ENCODE data around the gene EPAS1.

Gene EPAS1

DNA sequence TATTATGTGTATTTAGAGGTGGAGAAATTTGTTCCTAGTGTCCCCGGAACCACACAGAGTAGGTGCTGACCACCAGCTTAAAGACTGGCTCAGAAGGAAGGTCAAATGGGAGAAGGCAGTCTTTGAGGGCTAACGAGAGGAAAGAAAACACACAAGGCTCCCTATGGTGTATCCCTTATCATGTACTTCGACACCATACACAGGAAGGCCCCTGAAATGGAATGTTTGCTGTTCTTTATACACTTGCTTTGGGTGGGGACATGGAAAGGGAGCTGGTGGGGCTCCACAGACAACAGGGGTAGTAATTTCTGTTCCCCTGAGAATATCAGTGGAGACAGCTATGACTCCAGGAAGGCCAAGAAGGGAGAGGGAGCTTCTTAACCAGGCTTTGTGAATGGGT, 6.0 kb downstream of the EPAS1 start:
- no peak for DNase-seq

DNA sequence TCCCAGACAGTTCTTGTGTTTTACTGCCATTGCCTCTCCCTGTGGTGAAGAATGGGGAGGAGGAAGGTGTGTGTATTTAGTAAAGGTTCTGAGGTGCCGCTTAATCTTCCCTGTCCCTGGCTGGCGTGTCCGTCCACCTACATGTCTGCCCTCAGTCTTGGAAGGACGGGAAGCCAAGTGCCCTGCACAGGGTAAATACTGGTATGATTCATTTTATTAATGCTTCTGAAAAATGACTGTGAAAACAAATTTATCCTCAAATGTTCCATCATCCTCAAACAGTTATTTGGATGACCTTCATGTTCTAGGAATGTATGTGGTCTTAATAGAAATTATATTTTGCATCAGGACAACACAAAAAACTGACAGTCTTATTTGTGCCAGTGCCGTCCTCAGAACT, 6.6 kb downstream of the EPAS1 start:
- no peak for DNase-seq

DNA sequence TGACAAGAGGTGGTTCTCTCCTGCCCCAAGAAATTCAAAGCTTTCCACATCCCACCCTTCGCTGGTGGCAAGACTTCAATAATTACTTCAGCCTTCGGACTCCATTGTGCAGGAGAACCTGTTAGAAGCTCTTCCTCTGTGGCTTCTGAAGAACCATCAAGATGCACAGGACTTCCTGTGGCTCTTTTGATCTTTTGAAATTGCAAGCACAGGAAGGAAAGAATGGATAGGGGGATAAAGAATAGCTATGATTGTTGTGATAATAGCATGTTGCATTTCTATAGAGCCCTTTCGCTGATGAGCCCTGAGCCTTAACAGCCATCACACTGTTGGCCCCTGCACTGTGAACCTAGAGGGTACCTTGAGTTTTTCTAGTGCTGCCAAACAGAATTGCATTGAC, 7.4 kb downstream of the EPAS1 start:
- DNase-seq: no peak

DNA sequence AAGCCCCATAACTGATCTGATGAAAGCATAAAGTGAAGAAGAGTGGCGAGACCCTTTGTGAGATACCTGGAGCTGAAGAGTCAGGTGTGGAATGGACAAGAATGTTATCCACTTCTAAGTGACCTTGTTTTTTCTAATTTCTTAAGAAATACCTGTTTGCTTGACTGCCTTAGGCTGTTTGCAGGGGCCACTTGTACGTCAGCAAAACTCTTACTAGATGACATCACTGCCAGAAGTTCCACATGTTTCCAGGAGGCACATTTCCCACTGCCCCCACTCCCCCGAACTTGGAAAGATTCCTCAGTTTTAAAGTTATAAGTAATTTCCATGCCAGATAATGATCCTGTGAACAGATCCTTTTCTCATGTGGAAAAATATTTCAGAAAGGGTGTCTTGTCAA, 8.0 kb downstream of the EPAS1 start:
- no peak for DNase-seq

DNA sequence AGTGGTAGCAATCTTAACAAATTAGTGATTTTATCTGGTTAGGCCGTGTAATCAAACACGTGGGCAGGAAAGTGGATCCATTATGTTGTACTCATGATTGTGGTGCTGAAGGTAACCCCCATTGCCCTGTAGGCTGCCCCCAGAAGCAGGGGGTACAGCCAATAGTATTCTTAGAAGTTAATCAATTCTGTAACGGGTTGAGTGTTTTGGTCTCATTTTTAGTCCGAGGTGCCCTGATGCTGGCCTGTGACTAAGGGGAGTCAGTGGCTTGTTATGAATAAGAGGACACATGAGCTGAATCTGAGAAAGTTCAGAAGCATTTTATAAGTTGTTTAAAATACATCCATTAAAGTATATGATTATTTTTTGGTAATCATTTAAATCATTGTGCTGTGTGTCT, 8.6 kb downstream of the EPAS1 start:
- no peak for DNase-seq

DNA sequence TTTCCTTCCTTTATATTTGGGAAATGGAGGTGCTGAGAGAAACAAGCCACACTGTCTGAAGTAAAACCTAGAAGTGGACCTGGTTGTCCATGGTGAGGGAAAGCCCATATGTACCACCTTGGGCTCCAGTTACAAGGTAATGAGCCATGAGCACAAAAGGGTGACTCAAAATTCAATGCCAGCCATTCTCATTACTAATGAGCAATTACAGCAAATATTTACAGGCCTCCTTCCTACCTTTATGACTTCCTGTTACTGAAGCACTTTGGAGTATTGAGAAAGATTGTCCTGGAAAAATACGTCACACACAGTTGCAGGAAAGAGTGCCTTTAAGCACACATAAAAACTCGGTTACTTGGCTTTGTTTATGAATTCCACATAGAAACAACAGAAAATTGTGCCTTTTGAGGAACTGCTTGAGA, 9.1 kb downstream of the EPAS1 start:
- DNase-seq: no peak

DNA sequence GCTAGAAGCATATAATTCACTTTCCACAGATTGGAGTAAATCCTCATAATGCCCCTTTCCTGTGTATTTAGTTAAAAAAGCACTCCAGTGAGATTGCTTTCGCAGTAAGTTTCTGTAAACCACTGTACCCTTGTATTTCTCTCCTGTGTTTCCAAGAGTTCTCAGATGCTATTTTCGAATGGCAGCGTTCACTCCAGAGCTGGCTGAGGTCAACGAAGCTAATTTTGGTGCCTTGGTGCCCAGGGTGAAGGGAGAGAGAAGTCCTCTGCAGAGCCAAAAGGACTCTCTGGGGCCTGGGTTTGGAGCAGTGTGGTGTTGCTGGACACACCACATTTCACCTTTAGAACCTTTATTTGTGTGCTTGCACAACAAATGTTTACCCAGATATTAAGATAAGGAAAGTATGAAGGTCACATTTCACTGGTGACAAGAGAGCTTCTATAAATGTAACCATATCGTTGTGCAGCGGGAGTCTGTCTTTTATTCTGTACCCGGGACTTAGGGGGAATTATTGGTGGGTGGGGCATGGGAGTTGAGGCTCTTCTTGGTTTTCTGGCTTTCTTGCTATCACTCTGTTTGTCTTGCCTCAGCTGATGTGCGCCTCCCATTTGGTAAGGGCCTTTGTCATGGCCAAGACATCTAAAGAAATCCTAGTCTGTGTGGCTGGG, 9.9 kb downstream of the EPAS1 start:
- no peak for DNase-seq

DNA sequence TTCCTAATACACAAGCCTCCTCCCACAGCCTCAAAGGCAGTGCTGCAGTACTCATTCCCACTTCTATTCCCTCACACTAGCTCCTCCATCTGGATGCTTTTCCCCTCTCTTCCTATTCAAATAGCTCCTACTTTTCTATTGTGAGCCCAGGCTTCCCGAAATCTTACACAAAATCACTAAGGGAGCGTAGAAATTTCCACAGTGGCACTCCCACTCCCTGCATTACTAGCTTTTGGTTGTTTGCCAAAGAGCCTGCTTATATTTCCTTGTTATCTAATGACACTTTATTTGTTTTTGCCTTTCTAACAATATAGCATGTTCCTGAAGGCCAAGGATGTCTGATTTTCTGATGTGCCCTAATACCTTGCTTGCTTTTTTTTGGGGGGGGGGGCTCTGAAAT, 10.9 kb downstream of the EPAS1 start:
- DNase-seq: no peak

DNA sequence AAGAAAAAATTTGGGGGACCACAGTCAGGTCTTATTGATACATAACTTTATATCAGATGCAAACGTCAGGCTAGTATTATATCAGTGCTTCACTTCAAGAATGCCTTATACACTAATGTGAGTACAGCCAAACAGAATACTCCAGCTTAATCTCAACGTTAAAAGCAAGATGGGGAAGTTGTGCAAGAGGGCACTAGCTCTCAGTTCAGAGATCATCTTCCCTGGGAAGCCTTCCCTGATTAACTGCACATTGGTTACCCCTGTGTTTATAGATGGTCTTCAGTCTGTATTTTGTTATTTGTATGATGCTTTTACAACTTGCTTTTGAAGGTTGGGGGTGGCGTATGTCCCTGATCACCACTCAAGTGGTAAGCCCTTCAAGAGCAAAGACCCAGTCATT, 11.4 kb downstream of the EPAS1 start:
- DNase-seq: no peak

DNA sequence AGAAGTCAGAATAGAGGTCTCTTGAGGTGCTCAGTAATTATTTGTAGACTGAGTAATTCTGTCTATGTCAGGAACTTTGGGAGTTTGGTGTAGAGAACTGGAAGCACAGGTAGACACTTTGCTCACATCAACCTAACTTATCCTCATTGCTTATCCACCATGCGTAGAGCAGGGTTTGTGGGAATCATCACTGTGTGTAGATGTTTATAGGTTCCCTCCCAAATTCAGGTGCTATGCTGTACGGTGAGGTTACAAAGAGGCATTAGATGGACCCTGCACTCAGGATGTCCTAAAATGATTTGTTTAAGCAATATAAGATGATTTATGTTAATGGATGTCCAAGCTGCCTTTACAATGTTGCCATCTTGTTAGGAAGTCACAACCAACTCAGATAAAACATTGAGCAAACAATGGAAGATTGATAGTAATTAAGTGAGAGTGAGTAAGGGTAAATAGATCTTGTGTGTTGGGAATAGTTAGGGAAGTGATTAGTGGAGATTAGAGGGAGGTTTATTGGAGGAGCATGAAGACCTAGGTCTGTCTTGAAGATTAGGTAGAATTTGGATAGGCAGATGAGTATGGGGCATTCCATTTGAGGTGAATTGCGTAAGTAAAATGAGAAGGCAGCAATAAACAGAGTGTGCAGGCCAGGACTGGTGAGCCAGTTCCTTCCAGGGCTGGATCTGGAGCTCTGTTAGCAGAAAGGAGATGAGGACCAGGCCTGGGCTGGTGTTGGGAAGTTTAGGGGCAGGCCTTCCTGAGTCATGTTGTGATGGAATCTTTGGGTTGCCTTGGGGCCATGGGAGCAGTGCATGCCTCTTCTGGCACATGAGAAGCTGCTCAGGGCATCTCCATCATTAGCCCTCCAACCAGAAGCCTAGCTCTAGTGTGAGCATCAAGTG, 12.1 kb downstream of the EPAS1 start:
- DNase-seq: no peak

DNA sequence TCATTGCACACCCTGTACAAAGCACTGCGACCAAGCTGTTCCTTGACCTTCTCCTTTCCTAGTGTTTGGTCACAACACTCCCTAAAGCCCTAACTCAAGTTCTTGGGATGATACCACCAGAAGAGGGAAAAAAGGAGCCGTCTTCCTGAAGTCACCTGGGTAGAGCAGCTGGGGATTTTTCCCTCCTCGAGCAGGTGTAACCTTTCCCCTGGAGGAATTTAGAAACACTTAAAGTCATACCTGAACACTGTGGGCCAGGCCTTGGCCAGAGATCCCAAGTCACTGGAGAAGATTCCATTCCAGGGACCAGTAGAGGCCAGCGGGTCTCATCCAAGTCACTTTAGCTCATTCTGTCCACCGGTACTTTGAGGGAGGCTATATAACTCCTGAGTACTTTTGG, 13.2 kb downstream of the EPAS1 start:
- DNase-seq: no peak

DNA sequence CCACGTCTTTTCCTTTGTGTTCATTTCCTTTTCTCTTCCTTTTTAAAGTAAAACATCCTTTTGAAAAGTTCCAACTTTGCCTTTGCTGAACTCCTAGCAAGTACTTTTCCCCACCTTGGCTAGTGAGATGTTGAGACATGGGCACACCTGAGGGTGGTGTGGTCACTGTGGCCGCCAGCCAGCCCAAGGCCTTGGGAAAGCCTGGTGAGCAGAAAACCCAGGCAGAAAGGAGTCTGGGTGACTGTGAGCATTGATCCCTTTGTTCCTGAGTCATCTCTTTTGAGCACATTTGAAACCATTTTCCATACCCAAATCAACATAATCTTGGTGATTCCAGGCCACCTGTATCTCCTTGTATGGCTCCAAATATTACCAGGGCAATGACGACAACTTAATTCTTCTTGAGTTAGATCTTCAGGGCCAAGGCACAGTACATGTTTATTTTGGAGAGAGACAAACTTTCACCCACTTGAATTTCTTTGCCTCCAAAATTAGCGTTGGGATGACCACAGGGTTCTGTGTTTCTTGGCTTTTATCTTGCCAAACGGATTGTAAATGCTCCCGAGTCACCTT, 14.5 kb downstream of the EPAS1 start:
- DNase-seq: no peak

DNA sequence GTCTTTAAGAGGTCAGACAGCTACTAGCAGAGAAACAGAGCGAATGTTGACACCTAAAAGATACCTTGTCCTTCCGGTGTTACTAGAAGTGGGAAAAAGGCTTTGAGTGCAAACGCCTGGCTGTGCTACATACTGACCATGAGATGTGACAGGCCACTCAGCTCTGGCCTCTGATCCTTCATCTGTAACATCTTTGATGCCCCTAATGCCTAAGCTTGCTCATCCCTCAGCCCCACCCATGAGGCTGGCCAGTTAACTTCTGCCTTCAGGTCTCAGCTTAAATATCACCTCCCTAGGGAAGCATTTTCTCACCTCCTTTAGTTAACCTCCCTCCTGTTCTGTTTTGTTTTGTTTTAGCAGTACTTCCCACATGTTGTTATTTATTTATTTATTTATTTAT, 15.9 kb downstream of the EPAS1 start:
- no peak for DNase-seq

DNA sequence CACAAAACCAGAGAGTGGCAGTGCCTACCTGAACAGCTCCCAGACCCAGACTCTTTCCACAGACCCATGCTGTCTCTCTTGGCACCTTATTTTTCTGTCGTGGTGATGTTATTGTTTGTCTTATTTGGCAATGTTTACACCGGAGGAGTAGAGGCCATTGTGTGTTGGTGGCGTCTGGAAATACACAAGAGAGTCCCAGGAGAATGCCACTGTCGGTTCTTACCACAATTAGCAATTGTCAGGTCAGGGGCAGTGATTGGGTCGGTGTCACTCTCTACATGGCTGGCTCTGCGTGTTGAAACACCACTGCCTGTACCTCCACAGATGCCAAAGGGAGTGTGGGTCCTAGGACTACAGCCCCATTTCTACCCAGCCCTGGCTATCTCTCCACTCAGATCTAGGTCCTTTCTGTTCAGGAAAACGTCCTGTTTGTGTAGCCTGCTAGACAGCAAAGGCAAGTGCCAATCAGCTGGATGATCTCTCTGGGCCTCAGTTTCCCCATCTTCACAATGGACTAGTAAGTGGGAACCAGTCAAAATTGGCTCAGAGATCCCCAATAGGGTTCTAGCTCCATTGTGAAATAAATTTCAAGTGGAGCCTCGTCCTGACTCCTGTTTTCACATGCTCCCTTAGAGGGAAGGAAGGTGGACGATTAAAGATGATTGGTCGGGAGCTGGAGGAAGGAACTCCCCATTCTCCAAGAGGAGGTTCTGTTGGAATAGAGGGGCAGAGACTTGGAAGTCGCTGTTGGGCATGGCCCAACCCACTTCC, 17.0 kb downstream of the EPAS1 start:
- DNase-seq: no peak

DNA sequence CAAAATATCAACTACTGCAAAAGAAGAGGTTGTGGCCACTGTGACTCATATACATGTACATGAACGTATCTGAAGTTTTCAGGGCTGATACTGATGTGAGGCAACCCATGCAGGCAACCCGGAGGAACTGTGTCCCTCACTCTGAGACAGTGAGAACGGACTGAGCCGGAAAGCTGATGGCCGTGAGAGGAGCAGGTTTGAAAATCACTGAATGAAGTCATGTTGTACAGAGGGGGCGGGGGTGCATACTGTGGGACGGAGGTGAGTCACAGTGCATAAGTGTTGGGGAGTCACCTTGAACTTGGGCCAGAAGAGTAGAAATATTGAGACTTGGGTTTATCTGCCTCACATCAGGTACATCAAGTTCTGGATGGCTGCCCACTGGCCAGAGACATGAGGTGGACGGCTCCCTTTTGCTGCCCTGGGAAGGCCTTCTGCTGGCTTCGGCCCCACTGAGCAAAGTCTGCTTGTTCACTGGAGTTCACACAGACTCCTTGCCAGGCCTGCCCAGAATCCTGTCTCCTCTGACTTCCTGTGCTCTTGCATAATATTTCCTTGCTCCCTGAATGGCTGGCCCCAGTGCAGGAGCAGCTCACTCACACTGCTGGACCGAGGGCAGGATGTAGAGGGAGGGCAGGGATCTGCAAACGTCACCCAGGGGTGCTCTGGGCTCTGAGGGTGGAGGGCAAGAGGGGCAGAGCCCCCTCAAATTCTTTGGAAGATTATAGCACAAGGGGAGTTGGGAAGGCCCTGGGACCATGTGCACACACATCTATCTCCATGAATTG, 18.1 kb downstream of the EPAS1 start:
- DNase-seq: peak; percentile 85

DNA sequence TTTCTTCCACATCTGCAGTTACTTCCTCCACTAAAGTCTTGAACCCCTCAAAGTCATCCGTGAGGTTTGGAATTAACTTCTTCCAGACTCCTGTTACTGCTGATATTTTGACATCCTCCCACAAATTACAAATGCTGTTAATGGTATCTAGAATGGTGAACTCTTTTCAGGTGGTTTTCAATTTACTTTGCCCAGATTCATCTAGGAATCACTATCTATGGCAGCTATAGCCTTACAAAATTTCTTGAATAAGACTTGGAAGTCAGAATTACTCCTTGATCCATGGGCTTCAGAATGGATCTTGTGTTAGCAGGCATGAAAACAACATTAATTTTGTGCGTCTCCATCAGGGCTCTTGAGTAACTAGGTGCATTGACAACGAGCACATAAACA, 19.9 kb downstream of the EPAS1 start:
- no peak for DNase-seq

DNA sequence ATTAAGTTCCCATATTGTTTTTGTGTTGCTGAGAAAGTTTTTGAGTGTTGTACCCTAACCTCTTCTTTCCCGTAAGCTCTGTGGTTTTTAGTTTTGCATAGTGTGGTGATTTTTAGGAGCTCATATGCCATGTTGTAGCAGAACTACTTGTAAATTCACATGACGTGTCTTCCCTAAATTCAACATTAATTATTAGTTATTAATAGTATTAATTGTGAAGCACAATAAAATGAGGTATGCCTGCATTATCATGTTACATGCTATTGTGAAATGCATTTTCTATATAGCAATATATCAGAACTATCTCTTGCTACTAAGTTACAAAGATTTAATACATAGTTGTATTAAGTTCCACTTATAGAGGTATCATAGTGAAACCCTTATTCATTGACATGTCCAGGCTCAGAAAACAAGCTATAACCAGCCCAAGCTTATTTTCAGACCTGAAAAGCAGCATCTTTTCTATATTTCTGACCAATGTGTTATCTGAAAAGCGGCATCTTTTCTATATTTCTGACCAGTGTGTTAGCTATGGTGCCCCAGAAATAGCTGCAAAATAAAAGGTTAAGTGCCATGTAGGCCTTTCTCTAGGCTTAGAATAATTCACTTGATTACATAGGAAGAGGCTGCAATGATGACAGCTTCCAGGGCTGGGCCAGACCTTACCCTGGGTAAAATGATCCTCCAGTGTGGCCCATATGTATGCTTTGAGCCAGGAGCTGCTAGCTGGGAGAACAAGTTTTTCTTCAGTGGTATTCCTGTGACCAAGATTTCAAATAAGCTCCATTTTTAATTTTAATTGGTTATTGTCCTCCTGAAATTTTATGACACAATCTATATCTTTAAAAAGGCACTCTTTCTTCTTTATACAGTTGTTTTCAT, 21.6 kb downstream of the EPAS1 start:
- no peak for DNase-seq

DNA sequence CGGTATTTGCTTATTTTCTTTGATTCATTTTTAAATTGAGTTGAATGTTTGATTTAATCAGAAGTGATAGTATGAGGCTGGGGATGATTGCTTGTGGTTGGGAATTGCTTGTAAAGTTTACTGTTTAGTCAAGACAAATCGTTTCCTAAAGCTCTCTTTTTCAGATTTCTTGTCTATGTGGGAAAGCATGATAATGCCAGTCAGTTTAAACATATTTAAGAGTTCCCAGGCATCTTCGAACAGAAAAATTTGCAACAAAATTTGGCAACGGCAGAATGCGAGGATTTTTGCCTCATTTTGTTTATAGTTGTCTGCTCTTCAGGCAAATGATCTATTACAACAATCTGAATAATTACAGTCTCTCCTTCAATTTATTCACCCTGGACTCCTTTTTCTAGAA, 22.5 kb downstream of the EPAS1 start:
- DNase-seq: no peak

DNA sequence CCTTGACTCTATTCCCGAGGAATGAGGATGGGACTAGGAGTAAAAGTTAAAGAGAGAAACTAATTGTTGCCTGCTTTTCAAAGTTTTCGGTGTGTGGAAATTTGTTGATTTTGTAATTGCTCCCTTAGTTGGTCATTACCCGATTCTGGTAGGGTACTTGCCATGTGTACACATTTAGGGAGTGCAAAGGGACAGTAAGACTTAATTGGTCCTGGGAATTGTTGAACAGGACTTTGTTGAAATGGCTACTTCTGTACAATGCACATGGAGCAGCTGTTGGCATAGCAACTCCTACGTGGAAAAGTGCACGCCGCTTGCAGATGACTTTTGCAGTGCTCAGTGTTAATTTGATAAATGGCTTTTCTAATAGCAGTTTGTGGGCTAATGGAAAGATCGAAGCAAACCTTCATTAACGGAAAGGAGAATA, 22.9 kb downstream of the EPAS1 start:
- DNase-seq: no peak

DNA sequence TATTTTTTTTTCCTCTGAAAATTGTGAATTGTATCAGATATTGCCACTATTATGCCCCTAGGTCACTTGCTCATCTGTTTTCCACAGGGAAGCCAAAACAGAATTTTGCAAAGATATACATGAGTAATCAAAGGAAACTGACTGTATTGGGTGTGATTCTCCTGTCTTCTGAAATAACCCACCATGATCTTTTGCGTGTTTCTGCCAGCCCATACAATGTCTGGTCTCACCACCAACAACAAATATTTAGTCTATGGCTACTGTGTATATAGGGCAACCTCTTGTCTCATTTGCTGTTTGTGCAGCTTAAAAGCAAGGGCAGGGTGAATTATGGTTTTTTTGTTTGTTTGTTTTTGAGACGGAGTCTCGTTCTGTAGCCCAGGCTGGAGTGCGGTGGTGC, 26.5 kb downstream of the EPAS1 start:
- no peak for DNase-seq

All from fibroblast of skin of scalp (primary cell).